DND-41 (cell line): Measurements from ENCODE around the gene TNIK.

Experiments
- ATAC-seq: fragments of 200-7000 bp; cut with Tn5 transposase; 3 replicates; pipeline ENCODE4 v1.9.1; 2021; ENCODE audit warnings: low read depth; ENCODE audit not compliant: insufficient read depth
- DNase-seq: peaks from one replicate; pipeline ENCODE4 v3.0.0-alpha.2; 2020
- H2AFZ ChIP-seq: 2 replicates; pipeline ENCODE4 v1.6.0; 2012; ENCODE audit warnings: low read depth, low read length
- H3K27ac ChIP-seq: 2 replicates; pipeline ENCODE4 v1.5.1; 2012; ENCODE audit warnings: low read length, inconsistent platforms
- H3K27me3 ChIP-seq: fragments of 200-600 bp; sonication (generic); 2 replicates; pipeline ENCODE4 v1.6.0; 2012; ENCODE audit warnings: low read length, mild to moderate bottlenecking, inconsistent platforms; ENCODE audit not compliant: insufficient read depth, poor library complexity
- H3K36me3 ChIP-seq: 2 replicates; pipeline ENCODE4 v1.5.1; 2012; ENCODE audit warnings: low read length, inconsistent platforms; ENCODE audit not compliant: insufficient read depth
- H3K4me1 ChIP-seq: 2 replicates; pipeline ENCODE4 v1.5.1; 2012; ENCODE audit warnings: mild to moderate bottlenecking, low read length; ENCODE audit not compliant: insufficient read depth
- H3K4me2 ChIP-seq: 2 replicates; pipeline ENCODE4 v1.6.0; 2012; ENCODE audit warnings: mild to moderate bottlenecking, moderate library complexity, low read length, inconsistent platforms; ENCODE audit not compliant: insufficient read depth
- H3K4me3 ChIP-seq, 2 experiments: fragments of 200-600 bp in 1 of 2; shearing (Covaris generic) in 1 of 2; 2 replicates each; pipeline ENCODE4 v1.5.1; 2012 to 2016; ENCODE audit warnings: inconsistent platforms in 2 of 2, low read length in 2 of 2, mild to moderate bottlenecking in 2 of 2, low read depth in 1 of 2, moderate library complexity in 1 of 2
- H3K79me2 ChIP-seq: 2 replicates; pipeline ENCODE4 v1.6.0; 2012; ENCODE audit warnings: low read length, inconsistent platforms; ENCODE audit not compliant: insufficient read depth
- H3K9ac ChIP-seq: 2 replicates; pipeline ENCODE4 v1.6.0; 2012; ENCODE audit warnings: low read depth, mild to moderate bottlenecking, inconsistent platforms, low read length, moderate library complexity
- H3K9me3 ChIP-seq: 2 replicates; pipeline ENCODE4 v1.5.1; 2012; ENCODE audit warnings: low read length, moderate library complexity, mild to moderate bottlenecking, inconsistent platforms; ENCODE audit not compliant: insufficient read depth, severe bottlenecking
- H4K20me1 ChIP-seq: 2 replicates; pipeline ENCODE4 v1.6.0; 2012; ENCODE audit warnings: low read length; ENCODE audit not compliant: insufficient read depth
- CTCF ChIP-seq: IDR thresholded peaks from 2 replicates; pipeline ENCODE4 v1.5.1; 2012; ENCODE audit warnings: borderline replicate concordance, low read length, moderate library complexity, mild to moderate bottlenecking; ENCODE audit not compliant: poor library complexity, severe bottlenecking; ENCODE audit errors: extremely low read depth
- EZH2 ChIP-seq: IDR thresholded peaks from 3 replicates; pipeline ENCODE4 v1.6.1; 2012; ENCODE audit warnings: borderline replicate concordance, low read depth, mild to moderate bottlenecking, moderate library complexity, low read length, inconsistent platforms; ENCODE audit not compliant: severe bottlenecking

Gene TNIK

GRCh38 chr3:171301998-171302397 lies 158.2 kb downstream of the TNIK start:
- Histone ChIP-seq H2AFZ (no peak overlapping the region), H3K79me2 (no peaks in the 10 kb centered on the region), H3K4me1 (no peaks in the 10 kb centered on the region; the same call in 1 of the 2 replicates), H3K9me3 (no peaks in the 10 kb centered on the region), H3K27ac (no peak overlapping the region), H3K4me3 (no peak overlapping the region), H3K36me3 (no peaks in the 10 kb centered on the region), H3K9ac (no peak overlapping the region), H4K20me1 (no peaks in the 10 kb centered on the region), H3K27me3 (no peaks in the 10 kb centered on the region), H3K4me2 (no peak overlapping the region)
- no peak for TF ChIP-seq EZH2
- TF ChIP-seq CTCF, result no peak
- no peak for DNase-seq
- no peak for ATAC-seq

- Histone ChIP-seq H3K36me3 (no peaks in the 10 kb centered on the region), H3K4me2 (no peak overlapping the region), H3K27me3 (no peaks in the 10 kb centered on the region), H3K9ac (no peak overlapping the region), H4K20me1 (no peaks in the 10 kb centered on the region), H3K27ac (no peak overlapping the region), H2AFZ (no peak overlapping the region), H3K4me1 (no peaks in the 10 kb centered on the region; the same call in 1 of the 2 replicates), H3K9me3 (no peaks in the 10 kb centered on the region), H3K4me3 (no peak overlapping the region), H3K79me2 (no peaks in the 10 kb centered on the region)
- DNase-seq (no peak), ATAC-seq (no peak)
- no peak for TF ChIP-seq CTCF
- TF ChIP-seq EZH2, result no peak
These were observed 159.2 kb downstream of the TNIK start for GRCh38 chr3:171301002-171301401.

GRCh38 chr3:171297951-171298350 lies 162.3 kb downstream of the TNIK start:
- Histone ChIP-seq H3K27ac (no peak overlapping the region), H3K79me2 (no peaks in the 10 kb centered on the region), H3K4me1 (no peaks in the 10 kb centered on the region), H3K27me3 (no peaks in the 10 kb centered on the region), H3K9me3 (no peaks in the 10 kb centered on the region), H3K9ac (no peak overlapping the region), H4K20me1 (no peaks in the 10 kb centered on the region), H2AFZ (no peak overlapping the region), H3K4me2 (no peak overlapping the region), H3K36me3 (no peaks in the 10 kb centered on the region), H3K4me3 (no peak overlapping the region)
- TF ChIP-seq EZH2 (no peak), CTCF (no peak)
- ATAC-seq, result no peak
- DNase-seq, result no peak

GRCh38 chr3:171297207-171297606 lies 163.0 kb downstream of the TNIK start:
- TF ChIP-seq CTCF (no peak), EZH2 (no peak)
- H2AFZ ChIP-seq, result no peak overlapping the region
- no peaks in the 10 kb centered on the region for H3K79me2 ChIP-seq
- H3K4me1 ChIP-seq, result no peaks in the 10 kb centered on the region
- ATAC-seq, result no peak
- H3K27me3 ChIP-seq, result no peaks in the 10 kb centered on the region
- H3K27ac ChIP-seq, result no peak overlapping the region
- H3K36me3 ChIP-seq, result no peaks in the 10 kb centered on the region
- no peak overlapping the region for H3K9ac ChIP-seq
- no peak for DNase-seq
- no peaks in the 10 kb centered on the region for H4K20me1 ChIP-seq
- H3K4me2 ChIP-seq, result no peak overlapping the region
- no peak overlapping the region for H3K4me3 ChIP-seq
- H3K9me3 ChIP-seq, result no peaks in the 10 kb centered on the region
